GM18951 (cell line): ENCODE measurements around the gene TSPEAR.

Experiments used
- POLR2A ChIP-seq: IDR thresholded peaks from 4 replicates; pipeline ENCODE4 v1.6.1; 2011; ENCODE audit warnings: mild to moderate bottlenecking; ENCODE audit not compliant: insufficient read length, insufficient read depth; ENCODE audit errors: extremely low read depth
- in situ Hi-C: fragments of 300-500 bp; cut with MboI; formaldehyde crosslinking; loops from one replicate; pipeline ENCODE4 v1.12.0; 2022; ENCODE audit warnings: low sequenced_read_pairs, mixed read lengths, inconsistent platforms; ENCODE audit not compliant: unreplicated experiment

TSPEAR gene

DNA sequence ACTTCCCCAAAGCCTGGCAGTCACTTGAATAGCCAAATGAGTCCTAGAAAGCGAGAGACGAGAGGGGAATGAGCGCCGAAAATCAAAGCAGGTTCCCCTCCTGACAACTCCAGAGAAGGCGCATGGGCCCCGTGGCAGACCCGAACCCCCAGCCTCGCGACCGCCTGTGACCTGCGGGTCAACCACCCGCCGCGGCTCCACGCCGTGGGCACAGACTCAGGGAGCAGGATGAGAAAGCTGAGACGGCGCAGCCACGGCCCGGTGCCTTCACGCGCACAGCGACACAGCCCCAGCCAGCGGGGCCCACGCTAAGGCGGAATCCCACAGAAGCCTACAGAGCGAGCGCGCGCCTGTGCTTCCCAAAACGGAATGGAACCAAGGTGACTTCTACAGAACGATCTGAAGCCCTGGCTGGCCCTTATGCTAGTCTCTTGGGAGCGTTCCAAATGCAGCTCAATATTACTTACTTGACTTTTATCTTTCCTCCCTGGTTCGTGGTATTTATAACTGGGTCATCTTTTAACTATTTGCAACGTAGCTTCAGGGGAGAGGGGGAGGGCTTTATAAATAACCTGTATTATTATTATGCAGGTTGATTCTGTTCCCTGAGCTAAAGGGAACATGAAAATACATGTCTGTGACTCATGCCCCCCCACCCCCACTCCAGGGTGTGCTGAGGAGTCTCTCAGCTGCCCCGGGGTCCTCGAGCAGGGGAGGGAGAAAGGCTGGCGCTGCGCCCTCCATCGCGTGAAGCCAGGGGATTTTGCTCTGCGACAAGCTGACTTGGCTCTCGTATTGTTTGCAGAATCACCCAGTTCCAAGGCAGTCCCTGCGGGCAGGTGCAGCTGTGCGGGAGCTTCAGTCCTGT, 1.7 kb downstream of the TSPEAR start:
- in situ Hi-C loops: no loop called here
- no peak for TF ChIP-seq POLR2A

DNA sequence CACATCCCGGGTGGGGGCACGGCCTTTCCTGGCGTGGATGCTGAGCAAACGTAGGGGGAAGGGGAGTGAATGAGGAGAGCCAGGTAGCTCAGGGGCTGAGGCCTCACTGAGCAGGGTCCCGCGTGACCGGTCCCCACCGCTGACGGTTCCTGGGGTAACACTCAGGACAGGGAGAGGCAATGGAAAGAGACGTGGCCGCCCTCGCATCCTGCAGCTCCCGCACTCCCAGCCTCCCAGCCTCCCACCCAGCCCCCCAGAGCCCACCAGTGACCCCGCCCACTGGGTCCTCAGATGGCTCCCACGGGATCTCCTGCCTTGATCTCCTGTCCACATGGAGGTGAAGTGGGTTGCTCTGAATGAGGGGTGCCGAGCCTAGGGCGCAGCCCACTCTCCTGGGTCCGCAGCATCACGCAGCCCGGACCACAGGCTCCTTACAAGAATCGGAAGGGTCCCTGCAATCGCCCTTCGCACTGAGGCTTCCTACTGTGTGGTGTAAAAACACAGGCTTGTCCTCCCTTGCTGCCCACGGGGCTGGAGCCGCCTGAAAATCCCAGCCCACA, 2.4 kb downstream of the TSPEAR start:
- in situ Hi-C loops: no loop called here
- no peak for TF ChIP-seq POLR2A

DNA sequence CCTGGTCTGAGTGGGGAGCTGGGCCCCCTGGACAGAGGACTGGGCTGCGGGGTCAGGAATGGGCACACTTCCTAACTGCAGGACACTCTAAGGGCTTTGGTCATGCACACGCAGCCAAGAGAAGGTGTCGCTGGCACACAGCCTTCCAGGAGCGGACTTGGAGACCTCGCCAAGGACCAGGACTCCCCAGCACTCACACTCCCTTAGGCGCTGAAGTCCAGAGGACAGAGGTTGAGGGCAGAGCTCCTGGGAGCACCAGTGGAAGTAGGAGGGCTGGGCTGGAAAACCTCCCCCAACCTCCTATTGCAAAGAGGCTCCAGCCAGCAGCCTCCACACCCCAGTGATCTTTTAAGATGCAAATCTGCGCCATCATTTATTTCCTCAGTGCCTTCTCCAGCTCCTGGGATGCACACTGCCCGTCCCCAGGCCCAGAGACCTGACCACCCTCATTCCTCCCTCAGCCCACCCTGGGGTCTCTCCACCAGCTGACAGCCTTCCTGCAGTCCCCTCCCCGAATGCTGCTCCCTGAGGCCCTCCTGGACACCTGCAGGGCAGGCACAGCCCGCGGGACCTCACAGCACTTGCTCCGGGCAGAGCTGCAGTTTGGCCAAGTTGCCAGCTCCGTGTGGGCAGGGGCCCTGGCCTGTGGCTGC, 3.0 kb downstream of the TSPEAR start:
- TF ChIP-seq POLR2A: no peak
- in situ Hi-C loops: no loop called here

DNA sequence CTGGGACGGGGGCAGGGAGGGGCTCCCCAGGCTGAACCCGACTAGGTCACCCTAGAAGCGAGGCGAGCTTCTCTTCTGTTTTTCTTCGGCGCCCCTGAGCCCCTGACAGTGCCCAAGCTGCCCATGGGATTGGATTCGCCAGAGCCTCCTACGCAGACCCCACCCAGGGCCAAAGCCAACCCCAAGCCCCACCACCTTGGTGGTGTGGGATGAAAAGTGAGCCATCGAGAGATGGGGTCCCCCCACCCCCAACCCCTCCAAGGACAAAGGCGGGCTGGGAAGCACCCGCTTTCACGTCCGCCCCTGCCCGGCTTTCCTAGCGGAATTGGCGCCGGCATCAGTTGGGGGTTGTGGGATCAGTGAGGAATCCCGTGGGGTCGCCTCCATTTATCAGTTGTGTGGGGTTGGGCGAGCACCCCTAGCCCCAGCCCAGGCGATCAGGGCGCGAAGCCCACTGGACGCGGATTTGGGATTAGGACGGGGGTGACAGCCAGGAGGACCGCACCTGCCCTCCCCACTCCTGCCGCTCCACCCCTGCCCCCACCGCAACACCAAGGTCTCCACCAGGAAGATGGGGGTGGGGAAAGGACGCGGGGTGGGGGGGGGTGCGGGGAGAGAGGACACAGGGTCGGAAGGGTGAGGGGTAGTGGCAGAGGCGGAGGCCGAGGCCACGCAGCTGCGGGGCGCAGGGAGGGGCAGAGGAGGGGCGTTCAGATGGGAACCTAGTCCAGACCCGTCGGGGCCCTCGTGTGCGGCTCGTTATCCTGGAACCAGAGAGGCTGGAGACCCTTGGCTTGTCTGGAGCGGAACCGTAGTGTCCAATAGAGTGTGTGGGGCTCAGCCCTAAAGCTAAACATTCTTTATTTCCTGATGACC, 4.4 kb downstream of the TSPEAR start:
- TF ChIP-seq POLR2A: no peak
- in situ Hi-C loops: no loop called here

DNA sequence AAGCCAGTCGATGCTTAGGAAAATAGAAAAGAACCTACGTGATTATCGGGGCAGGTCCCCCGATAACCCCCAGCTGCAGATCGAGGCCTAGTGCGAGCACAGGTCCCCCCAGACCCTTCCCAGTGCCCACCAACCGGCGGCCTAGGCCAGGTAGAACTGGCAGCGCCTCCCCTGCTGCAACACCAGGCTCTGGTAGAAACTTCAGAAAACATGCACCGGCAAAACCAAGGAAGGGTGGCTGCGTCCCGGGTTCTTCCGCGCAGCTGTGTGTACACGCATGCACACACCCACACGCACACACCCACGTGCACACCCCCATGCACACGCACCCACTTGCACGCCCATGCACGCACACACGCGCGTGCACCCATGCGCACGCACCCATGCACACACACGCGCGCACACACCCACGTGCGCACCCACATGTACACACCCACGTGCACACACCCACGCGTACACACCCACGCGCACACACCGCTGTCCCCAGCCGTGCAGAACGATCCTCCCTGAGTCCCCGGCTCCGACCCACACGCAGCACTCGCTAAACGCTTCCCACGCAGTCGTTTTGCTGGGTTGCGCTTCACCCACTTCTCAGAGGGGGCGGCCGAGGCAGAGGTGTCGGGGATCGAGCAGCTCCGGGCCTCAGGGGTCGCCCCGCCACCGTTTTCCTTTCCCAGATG, 5.2 kb downstream of the TSPEAR start:
- in situ Hi-C loops: no loop called here
- TF ChIP-seq POLR2A: no peak

DNA sequence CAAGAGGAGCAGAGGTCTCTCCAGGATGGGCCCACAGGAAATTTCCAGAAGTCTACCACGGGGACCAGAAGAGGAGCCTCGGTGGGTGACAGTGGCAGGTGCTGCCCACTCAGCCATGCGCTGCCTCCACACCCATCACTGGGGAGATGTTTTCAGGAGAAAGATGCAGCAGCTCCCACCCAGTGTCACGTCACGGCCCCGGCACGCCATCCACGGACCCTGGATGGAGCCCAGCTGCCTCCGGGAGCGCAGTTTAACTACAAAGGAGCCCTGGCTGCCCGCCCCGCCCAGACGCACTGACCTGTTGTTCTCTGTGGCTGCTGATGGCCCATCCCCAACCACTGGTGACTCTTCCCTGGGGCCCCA, 6.8 kb downstream of the TSPEAR start:
- in situ Hi-C loops: no loop called here

DNA sequence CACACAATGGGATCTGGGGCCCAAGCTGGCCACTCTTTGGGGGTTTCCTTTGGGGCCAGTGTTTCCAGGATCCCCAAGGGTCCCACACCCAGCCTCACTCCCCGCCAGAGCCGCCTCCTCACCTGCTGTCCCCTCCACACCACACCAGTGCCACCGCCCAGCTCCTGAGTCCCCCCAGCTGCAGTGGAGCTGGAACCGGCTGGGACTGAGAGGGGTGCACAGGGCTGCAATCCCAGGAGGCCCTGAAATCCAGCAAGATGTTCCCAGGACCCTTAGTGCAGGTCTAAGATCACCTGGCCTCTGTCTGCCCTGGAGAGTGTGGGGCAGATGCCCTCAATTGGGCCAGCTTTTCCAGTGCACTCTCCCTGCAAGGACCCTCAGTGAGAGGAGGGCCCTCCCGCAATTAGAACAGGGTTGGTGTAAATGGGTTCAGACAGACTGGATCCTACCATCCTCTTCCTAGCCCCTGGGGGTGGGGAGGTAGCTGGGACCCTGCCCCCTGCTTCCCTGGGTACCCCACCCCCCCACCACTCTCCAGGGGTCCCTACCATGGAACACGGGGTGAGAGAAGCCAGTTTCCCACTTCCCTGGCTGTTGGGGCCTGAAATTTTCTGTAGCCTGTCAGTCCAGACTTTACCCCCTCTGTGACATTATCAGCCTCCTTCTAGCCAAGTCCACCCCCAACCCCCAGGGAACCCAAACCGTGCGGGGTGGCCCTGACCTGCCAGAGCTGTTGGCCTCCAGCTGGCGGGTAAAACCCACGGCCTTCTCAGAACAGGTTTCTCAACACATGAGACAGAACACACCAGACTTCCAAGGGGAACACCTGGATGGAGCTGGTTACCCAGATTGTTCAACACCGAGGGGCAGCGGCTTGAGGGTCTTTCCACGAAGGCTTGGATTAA, 7.4 kb downstream of the TSPEAR start:
- no peak for TF ChIP-seq POLR2A
- in situ Hi-C loops: no loop called here

More for the DNA sequence above, 6.8 kb downstream of the TSPEAR start:
- no peak for TF ChIP-seq POLR2A

DNA sequence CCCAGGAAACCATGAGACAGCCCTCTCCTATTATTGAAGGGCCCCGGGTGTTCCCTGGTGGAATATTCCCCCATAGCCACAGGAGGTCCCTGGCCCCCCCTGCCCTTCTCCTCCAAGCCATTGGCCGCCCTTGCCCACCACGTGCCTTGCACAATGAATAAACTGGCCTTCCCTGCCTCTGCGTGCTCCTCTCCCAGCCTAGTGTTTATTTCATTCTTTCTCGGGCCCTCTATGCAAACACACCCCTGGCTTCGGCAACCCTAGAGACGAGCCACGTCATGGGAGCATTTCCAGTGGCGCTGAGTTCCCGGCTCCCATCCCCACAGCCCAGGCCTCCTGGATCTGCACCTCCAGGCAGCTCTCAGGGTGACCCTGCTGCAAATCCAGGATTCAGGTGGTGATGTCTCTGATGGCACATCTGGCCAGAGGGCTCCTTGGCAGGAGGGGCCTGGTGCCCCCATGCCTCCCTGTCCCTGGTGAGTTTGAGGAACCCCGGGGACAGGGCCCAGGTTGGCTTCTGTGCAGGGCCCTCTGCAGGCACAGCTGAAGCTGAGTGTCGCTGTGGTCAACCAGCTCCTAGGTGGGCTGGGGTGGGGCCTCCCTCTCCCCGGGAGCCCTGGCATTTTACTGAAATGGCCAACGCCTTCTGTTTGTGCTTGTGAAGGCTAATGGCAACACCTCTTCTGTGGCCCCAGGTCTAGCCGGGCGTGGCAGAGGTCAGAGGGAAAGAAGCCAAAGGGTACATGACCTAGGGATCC, 8.2 kb downstream of the TSPEAR start:
- TF ChIP-seq POLR2A: no peak
- in situ Hi-C loops: no loop called here

DNA sequence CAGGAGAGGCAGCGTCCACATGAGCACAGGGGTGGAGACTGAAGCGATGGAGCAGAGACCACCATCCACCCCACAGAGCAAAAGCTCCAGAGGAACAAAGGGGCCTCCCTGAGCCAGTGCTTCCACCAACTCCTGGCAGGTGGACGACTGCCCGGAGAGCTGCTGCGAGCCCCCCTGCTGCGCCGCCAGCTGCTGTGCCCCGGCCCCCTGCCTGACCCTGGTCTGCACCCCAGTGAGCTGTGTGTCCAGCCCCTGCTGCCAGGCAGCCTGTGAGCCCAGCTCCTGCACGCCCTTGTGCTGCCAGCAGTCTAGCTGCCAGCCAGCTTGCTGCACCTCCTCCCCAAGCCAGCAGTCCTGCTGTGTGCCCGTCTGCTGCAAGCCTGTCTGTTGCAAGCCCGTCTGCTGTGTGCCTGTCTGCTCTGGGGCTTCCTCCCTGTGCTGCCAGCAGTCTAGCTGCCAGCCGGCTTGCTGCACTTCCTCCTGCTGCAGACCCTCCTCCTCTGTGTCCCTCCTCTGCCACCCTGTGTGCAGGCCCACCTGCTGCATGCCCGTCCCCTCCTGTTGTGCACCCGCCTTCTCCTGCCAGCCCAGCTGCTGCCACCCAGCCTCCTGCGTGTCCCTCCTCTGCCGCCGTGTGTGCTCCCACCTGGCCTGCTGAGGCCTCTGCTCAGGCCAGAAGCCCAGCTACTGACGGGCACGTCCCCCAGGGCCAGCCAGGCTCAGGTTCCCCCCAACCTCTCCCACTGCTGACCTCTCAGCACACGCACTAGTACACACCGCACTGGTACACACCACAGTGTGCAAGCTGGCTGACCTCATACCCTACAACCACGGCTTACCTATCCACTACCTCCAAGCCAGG, 9.0 kb downstream of the TSPEAR start:
- in situ Hi-C loops: no loop called here
- no peak for TF ChIP-seq POLR2A

DNA sequence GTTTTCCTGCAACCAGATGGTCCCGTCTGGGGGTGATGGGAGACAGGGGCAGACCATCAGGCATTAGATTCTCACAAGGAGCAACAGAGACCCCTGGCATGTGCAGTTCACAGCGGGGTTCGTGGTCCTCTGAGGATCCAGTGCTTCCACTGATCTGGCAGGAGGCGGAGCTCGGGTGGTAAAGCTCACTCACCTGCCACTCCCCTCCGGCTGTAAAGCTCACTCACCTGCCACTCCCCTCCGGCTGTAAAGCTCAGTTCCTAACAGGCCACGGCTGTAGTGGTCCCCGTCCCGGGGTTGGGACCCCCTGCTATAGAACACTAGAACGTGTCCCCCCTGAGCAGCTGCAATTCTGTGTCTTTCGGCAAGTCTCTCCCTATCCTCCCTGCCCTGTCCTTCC, 9.8 kb downstream of the TSPEAR start:
- no peak for TF ChIP-seq POLR2A
- in situ Hi-C loops: no loop called here

DNA sequence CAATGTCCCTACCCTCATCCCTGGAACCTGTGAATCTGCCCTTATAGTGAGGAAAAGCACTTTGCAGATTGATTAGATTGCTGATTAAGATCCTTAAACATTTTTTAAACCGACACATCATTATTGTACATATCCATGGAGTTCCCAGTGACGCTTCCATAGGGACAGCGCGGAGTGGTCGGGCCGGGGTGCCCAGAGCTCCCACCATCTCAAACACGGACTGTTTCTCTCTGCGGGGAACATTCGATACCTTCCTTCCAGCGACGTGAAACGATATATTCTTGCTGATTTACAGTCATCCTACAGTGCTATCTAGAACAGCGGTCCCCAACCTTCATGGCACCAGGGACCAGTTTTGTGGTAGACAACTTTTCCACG, 10.4 kb downstream of the TSPEAR start:
- in situ Hi-C loops: no loop called here
- TF ChIP-seq POLR2A: no peak
